K562 (cell line): ENCODE data around the gene BRPF1. TPM values are rescaled to one million over a fixed set of nuclear protein-coding genes. Genes with fewer than 3 reads are reported as not detected.
A peak's percentile ranks its signal among the peaks of the same experiment; 100 is the strongest.

Experiments used
- SMARCE1 ChIP-seq: fragments of 450-650 bp; IDR thresholded peaks from 2 replicates; pipeline ENCODE4 v1.7.1; 2016; ENCODE audit warnings: mild to moderate bottlenecking
- polyA plus RNA-seq, 8 experiments: library from polyadenylated mRNA; depleted of rRNA in 4 of 8; stranded (reverse) in 5 of 8; unstranded in 3 of 8; fragments of >200 nt; fragmentation: Nextera tagmentation in 2 of 8; fragmentation: Illumina TruSeq in 1 of 8; extraction: Ambion mirVana in 2 of 8; extraction: Trizol in 1 of 8; gene quantifications; 2 replicates each; pipeline versions ENCODE4 v1.2.1 to v1.2.3, GENCODE V29; 2011 to 2014; ENCODE audit warnings: inconsistent platforms in 1 of 8, missing spikeins in 1 of 8
- total RNA-seq, 7 experiments: library from RNA; depleted of rRNA in 6 of 7; stranded (reverse); fragments of >200 nt in 6 of 7; fragmentation: Illumina TruSeq in 2 of 7; extraction: Trizol in 2 of 7; gene quantifications; 2 replicates each; pipeline versions ENCODE4 v1.2.1 to v1.2.3, GENCODE V29; 2011 to 2021; ENCODE audit warnings: low replicate concordance in 1 of 7
- TF ChIP-seq, protein P1 (sequence below): fragments of 450-650 bp; IDR thresholded peaks from 2 replicates; pipeline ENCODE4 v1.6.1; 2017; ENCODE audit warnings: antibody characterized with exemption, mild to moderate bottlenecking
- TF ChIP-seq, protein P2 (sequence below), 2 experiments: fragments of 450-650 bp; formaldehyde crosslinking in 1 of 2; IDR thresholded peaks; 2 replicates each; pipeline versions ENCODE4 v1.4.0 to v1.6.1; 2014 to 2020; ENCODE audit warnings: mild to moderate bottlenecking in 2 of 2, borderline replicate concordance in 1 of 2, low read depth in 1 of 2

Gene BRPF1
- total and polyA plus RNA-seq, 9 of the 15 experiments (the other 6 are each of a cell fraction or from before 2014, with no cell fraction given), result 1.1 to 40.2 (median 23.5) TPM

GRCh38 chr3:9704347-9705322 lies 26.9 kb upstream of the BRPF1 start (continued):
- TF ChIP-seq, protein P1, sequence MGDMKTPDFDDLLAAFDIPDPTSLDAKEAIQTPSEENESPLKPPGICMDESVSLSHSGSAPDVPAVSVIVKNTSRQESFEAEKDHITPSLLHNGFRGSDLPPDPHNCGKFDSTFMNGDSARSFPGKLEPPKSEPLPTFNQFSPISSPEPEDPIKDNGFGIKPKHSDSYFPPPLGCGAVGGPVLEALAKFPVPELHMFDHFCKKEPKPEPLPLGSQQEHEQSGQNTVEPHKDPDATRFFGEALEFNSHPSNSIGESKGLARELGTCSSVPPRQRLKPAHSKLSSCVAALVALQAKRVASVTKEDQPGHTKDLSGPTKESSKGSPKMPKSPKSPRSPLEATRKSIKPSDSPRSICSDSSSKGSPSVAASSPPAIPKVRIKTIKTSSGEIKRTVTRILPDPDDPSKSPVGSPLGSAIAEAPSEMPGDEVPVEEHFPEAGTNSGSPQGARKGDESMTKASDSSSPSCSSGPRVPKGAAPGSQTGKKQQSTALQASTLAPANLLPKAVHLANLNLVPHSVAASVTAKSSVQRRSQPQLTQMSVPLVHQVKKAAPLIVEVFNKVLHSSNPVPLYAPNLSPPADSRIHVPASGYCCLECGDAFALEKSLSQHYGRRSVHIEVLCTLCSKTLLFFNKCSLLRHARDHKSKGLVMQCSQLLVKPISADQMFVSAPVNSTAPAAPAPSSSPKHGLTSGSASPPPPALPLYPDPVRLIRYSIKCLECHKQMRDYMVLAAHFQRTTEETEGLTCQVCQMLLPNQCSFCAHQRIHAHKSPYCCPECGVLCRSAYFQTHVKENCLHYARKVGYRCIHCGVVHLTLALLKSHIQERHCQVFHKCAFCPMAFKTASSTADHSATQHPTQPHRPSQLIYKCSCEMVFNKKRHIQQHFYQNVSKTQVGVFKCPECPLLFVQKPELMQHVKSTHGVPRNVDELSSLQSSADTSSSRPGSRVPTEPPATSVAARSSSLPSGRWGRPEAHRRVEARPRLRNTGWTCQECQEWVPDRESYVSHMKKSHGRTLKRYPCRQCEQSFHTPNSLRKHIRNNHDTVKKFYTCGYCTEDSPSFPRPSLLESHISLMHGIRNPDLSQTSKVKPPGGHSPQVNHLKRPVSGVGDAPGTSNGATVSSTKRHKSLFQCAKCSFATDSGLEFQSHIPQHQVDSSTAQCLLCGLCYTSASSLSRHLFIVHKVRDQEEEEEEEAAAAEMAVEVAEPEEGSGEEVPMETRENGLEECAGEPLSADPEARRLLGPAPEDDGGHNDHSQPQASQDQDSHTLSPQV, result no peak
- TF ChIP-seq SMARCE1, result no peak
- TF ChIP-seq, protein P2, sequence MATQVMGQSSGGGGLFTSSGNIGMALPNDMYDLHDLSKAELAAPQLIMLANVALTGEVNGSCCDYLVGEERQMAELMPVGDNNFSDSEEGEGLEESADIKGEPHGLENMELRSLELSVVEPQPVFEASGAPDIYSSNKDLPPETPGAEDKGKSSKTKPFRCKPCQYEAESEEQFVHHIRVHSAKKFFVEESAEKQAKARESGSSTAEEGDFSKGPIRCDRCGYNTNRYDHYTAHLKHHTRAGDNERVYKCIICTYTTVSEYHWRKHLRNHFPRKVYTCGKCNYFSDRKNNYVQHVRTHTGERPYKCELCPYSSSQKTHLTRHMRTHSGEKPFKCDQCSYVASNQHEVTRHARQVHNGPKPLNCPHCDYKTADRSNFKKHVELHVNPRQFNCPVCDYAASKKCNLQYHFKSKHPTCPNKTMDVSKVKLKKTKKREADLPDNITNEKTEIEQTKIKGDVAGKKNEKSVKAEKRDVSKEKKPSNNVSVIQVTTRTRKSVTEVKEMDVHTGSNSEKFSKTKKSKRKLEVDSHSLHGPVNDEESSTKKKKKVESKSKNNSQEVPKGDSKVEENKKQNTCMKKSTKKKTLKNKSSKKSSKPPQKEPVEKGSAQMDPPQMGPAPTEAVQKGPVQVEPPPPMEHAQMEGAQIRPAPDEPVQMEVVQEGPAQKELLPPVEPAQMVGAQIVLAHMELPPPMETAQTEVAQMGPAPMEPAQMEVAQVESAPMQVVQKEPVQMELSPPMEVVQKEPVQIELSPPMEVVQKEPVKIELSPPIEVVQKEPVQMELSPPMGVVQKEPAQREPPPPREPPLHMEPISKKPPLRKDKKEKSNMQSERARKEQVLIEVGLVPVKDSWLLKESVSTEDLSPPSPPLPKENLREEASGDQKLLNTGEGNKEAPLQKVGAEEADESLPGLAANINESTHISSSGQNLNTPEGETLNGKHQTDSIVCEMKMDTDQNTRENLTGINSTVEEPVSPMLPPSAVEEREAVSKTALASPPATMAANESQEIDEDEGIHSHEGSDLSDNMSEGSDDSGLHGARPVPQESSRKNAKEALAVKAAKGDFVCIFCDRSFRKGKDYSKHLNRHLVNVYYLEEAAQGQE (IDR thresholded peaks at IDR 0.05; ENCODE audit: borderline replicate concordance), result peak; percentile 100
- TF ChIP-seq, protein P2 (CRISPR knock-in tag; IDR thresholded peaks at IDR 0.05; ENCODE audit: low read depth), result peak; percentile 98
